HG03103 (cell line): ENCODE measurements around the gene WDR27.
"Not testable (repeated sequence)": the region's sequence is repeated elsewhere in the genome, so short reads cannot be mapped to it uniquely, and the experiment has no call there.

Experiments used
- ATAC-seq: cut with Tn5 transposase; IDR thresholded peaks from one replicate; pipeline ENCODE4 v1.9.1; 2021; ENCODE audit warnings: low read depth; ENCODE audit not compliant: unreplicated experiment

Gene WDR27

GRCh38 chr6:169536446-169537170 lies 165.2 kb downstream of the WDR27 start:
- no peak for ATAC-seq

DNA sequence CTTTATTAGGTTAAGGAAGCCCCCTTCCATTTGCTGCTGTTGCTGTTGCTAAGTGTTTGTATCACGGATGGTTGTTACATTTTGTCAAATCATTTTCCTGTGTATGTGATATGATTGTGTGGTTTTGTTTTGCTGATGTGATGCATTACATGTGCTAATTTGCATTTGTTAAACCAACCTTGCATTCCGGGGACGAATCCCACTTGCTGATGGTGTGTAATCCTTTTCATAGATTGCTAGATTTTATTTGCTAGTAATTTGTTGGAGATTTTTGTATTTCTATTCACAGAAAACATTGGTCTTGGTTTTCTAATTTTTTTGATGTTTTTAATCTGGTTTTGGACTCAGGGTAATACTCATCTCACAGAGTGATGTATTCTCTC lies 167.8 kb downstream of the WDR27 start:
- ATAC-seq, result no peak

DNA sequence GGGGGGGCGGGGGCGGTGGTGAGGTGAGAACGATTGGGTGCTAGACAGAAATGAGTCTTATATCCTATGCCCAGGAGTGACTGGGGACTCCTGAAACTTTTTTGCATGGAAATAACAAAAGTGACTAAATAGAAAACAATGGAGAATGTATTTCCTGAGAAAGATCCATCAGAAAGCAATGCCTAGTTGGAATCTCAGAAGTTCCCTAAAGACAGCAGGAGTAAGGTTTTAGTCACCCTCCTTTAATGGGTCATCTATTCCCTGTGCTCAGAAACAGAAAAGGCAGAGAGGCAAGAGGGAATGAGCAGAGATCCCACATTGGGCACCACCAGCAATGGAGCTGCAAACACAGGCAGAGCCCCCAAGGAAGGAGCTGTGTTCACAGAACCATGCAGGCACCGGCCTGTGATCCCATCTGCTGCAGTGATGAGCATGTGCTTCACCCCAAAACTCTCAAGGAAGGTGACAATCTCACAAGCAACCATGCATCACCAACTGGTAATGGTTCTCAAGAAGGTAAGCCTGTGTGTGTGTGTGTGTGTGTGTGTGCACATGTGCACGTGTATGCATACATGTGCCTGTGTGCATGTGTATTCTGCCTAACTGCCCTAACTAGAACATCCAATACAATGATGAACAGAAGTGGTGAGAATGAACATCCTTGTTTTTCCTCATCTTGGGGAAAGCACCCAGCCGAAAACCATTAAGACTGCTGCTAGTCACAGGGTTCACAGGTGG lies 168.4 kb downstream of the WDR27 start:
- no peak for ATAC-seq

DNA sequence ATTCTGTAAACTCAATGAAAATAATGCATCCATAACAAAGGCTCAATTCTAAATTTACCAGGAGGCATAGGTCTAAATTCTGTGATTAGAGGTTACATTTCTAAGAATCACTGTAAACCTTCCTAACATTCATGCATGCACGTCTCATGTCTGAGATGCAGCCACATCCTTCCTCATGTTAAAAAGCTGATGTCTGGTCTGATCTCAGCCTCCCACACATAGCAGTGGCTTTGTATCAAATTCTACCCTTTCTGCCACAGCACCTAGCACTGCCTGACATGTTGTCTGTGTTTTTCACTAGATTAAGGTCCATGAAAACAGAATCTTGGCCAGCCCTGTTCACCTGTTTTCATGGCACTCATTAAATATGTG lies 171.1 kb downstream of the WDR27 start:
- ATAC-seq, result no peak

DNA sequence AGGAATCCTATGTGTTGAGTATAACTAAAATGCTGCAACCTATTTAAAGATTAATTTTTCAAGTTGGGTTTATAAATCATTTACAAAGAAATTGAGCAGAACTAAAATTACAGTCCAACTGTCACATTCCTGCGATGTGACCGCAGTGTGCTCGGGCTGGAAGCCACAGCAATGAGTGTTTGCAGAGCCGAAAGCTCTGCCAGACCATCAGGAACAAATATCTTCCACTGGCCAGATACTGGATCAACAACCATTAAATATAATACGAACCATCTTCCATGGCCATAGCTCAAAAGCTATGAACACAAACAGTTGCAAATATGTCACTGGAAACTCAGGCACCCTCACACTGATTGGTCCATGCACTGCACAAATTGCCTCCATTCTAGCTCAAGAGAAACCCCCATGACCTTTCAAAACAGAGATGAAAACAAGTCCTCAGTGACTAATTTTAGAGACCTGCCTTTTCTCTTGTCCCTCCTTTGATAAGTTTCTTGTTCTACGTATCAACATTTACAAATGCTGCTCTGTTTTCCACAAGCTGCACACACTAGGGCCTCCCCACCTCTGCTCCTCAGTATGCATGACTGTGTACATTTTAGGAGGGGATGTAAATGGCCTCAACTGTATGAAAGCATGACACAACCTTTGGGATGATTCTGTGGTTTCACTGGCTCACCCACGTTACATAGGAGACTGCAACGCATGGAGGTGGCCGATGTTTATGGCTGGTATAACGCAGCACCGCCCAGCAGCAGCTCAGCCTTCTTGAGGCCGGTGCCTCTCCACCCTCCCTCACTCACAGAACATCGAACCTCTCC lies 171.7 kb downstream of the WDR27 start:
- no peak for ATAC-seq

- ATAC-seq, result no peak
Measured at GRCh38 chr6:169528755-169529154, 173.1 kb downstream of the WDR27 start.

DNA sequence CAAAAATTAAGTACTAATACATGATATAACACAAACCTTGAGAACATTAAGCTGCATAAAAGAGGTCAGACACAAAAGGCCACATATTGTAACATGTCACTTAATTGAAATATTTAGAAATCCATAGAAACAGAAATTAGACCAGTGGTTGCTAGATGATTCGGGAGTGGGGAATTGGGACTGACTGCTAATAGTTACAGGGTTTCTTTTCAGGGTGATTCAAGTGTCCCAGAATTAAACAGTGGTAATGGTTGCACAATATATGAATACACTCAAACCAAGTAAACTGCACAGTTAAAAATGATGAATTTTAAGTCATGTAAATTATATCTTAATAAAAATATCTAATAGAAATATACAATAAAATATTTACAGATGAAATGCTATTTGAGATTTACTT lies 174.5 kb downstream of the WDR27 start:
- ATAC-seq, result no peak

- no peak for ATAC-seq
Measured at GRCh38 chr6:169521825-169522224, 180.0 kb downstream of the WDR27 start.

DNA sequence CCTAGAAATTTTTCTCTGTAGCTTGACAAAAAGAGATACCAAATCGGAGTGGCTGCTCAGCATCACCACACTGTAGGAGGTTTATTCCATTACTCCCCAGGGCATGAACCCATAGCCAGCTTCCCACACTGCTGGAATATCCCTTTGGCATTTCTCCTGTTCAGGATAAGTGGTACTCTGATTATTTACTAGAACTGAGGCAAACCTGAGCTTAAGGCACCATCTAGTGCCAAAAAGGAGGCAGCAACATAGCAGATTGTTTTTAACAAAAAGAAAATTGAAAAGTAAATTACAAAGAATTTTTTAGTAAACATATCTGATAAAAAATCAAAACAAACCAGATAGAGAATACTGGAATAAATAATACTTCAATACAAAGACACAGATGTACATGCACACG lies 181.7 kb downstream of the WDR27 start:
- ATAC-seq, result no peak

DNA sequence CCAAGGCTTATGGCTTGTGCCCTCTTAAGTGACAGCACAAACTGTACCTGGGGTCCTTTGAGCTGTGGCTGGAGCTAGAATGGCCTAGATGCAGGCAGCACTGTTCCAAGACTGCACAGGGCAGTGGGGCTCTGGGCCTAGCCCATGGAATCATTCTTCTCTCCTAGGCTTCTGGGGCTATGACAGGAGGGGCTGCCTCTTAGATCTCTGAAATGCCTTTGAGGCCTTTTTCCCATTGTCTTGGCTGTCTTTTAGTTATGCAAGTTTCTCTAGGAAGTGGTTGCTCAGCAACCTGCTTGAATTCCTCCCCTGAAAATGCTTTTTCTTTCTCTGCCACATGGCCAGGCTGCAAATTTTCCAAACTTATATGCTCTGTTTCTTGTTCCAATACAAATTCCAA lies 183.4 kb downstream of the WDR27 start:
- no peak for ATAC-seq

DNA sequence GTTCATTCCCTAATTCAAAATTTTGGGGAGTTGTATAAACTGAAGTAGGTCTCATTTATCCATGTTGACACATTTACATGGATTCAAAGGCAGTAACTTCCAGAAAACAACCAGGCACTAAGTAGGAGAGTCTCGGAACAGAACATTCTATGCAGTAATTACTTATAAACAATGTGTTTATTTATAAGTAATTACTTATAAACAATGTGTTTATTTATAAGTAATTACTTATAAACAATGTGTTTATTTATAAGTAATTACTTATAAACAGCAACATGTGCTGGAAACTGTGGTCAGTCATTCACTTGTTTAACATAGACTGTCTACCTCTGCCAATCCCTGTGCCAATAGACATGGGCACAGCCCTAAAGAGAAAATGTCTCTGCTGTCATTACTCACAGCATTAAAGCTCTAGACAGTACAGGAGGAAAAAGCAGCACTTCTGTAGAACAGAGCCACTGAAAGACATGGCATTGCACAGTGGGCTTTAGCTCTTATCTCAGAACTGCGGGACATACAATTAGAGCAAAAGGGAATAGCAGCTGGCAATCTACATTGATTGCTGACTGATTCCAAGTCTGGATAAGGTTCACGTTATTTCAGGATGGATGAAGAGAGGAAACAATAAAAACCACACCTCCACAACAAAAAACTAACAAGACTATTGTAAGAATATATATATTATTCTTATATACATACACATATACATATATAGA lies 188.2 kb downstream of the WDR27 start:
- no peak for ATAC-seq

DNA sequence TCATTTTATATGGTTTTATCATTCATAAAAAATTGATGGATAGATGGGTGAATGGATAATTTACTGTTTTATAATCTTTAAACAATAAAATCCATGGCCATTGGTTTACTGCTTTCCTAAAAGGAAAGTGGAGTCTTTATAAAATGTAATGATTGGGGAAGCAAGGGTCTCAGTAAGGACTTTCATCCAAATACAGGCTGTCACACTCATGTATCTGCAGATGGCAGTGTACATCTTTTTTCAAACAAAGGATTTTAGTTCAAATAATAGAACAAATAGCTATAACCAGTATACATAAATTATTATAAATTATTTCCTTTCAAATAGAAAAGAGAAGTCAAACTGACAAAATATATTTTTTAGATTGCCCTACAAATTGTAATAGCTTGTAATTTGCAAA lies 190.0 kb downstream of the WDR27 start:
- not testable (repeated sequence) for ATAC-seq

DNA sequence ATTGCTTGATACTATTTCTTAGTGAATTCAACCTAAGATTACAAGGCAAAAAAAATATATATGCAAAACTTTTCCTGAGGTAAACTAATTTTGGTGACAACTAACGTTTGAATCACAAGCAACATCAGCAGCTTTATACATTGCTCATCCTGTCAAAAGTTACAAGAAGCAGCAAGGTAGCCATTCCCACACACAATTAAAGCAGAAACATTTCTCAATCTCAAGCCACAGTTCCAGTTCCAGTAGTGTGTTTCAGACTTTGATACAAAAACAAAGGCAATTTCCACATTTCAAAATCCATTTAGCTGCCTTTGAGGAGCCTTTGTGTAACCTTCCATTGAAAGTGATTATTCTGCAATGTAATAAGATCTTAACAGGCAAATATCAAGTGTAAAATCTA lies 191.0 kb downstream of the WDR27 start:
- ATAC-seq, result no peak

DNA sequence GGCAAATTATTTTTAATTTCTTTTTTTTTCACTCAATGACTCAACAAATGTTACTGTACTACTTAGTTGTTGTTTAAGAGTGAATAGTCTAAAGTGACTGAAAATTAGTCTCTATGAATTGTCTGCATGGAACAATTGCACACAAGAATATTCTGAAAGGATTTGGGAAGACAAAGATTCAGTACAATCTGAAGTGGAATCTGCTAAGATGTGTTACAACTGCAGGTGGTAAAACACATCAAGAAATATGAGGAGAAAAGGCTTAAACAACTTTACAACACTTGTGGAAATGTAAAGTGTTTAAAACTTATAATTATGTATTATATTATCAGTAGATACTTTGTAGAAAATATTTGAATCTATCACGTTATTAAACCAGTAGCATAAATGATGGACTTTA lies 193.4 kb downstream of the WDR27 start:
- no peak for ATAC-seq

DNA sequence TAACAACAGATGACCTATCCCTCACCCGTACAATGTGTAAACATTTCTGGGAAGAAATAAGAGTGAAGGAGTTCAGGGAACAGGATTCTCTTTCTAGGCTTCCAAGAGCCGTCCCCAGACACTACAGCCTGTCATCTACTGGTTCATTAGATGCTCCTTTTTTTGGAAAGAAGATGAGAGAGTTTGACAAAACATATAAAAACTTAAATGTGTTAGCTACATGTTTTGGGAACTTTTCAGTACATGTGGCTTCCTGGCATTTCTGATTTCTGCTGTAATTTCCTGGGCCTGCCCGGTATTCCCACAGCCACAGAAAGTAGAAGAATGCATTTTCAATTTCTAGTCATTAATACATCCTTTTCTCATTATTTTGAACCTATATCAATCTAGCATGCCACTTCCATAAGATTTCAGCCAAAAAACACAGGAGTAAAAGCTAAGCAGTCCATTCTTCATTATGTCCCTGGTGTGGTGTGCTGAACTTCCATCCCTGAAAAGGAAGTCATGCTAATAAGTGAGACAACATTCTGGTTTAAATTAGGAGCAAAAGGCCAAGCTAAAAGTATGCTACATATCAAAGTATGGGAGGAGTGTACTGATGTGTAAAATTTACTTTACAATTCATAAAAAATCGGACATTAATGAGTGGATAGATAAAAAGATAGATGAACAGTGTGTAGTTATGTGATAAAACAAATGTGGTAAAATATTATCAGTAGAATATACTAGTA lies 198.2 kb downstream of the WDR27 start:
- ATAC-seq, result no peak

- no peak for ATAC-seq
Measured at GRCh38 chr6:169502445-169502844, 199.4 kb downstream of the WDR27 start.

DNA sequence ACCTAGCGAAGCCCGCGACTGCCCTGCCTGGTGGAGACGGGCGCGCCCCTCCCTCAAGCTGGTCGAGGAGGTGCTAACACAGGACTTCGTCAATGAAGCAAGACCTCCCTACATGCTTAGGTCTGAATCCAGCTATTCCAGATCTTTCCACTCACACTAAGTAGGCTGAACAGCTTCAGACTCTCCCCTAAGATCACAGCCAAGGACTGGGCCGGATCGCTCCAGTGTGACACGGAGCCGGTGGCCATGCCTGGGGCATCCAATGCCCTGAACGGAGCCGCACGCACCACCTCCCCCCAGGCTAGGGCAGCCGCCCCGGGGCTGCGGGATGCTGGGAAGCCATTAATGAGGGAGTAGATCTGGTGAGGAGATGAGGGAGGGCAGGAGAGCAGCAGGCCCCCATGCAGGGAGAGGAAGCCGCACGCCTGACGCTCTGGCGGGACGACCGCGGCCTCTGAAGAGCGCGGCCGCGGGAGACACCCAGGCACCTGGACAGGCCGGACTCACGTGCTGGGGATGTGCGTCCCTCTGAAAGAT lies 200.0 kb downstream of the WDR27 start:
- no peak for ATAC-seq

- ATAC-seq, result no peak
Measured at GRCh38 chr6:169501128-169501527, 200.7 kb downstream of the WDR27 start.

GRCh38 chr6:169500688-169501087 lies 201.1 kb downstream of the WDR27 start:
- no peak for ATAC-seq

- no peak for ATAC-seq
Measured at GRCh38 chr6:169499848-169500247, 202.0 kb downstream of the WDR27 start.
